Trophoblast cell (in vitro differentiated cells and primary cell): ENCODE measurements around the gene INSYN2B.

Experiments
- DNase-seq, 2 donors: peaks; one replicate each; pipeline ENCODE4 v3.0.0-alpha.2; 2016
- H2AFZ ChIP-seq: 2 replicates; pipeline ENCODE4 v1.6.1; 2013; ENCODE audit warnings: low read length, moderate library complexity, mild to moderate bottlenecking; ENCODE audit not compliant: insufficient read depth, poor library complexity
- H2AK5ac ChIP-seq: 2 replicates; pipeline ENCODE4 v1.6.1; 2013; ENCODE audit warnings: mild to moderate bottlenecking, low read length
- H2BK120ac ChIP-seq: 2 replicates; pipeline ENCODE4 v1.6.1; 2013; ENCODE audit warnings: low read length, mild to moderate bottlenecking, moderate library complexity; ENCODE audit not compliant: insufficient read depth, poor library complexity
- H2BK12ac ChIP-seq: 2 replicates; pipeline ENCODE4 v1.6.1; 2013; ENCODE audit warnings: mild to moderate bottlenecking, low read length, moderate library complexity
- H2BK5ac ChIP-seq: 2 replicates; pipeline ENCODE4 v1.6.1; 2013; ENCODE audit warnings: low read length, low read depth, moderate library complexity, mild to moderate bottlenecking; ENCODE audit not compliant: poor library complexity
- H3K14ac ChIP-seq: 2 replicates; pipeline ENCODE4 v1.6.1; 2013; ENCODE audit warnings: mild to moderate bottlenecking, low read length
- H3K18ac ChIP-seq: 2 replicates; pipeline ENCODE4 v1.6.1; 2013; ENCODE audit warnings: mild to moderate bottlenecking, low read length
- H3K23ac ChIP-seq: 2 replicates; pipeline ENCODE4 v1.6.1; 2013; ENCODE audit warnings: low read length
- H3K27ac ChIP-seq: 2 replicates; pipeline ENCODE4 v1.5.1; 2013; ENCODE audit warnings: low read depth, mild to moderate bottlenecking, inconsistent platforms, low read length, moderate library complexity
- H3K27me3 ChIP-seq: 2 replicates; pipeline ENCODE4 v1.6.1; 2013; ENCODE audit warnings: inconsistent platforms, mild to moderate bottlenecking, low read length, moderate library complexity; ENCODE audit not compliant: insufficient read depth
- H3K36me3 ChIP-seq, 2 experiments: 1 replicate in 1 of 2; 2 replicates in 1 of 2; pipeline ENCODE4 v1.6.1; 2013; ENCODE audit warnings: low read length in 2 of 2, mild to moderate bottlenecking in 2 of 2, moderate library complexity in 1 of 2; ENCODE audit not compliant: insufficient read depth in 2 of 2, control insufficient read depth in 1 of 2
- H3K4ac ChIP-seq: 2 replicates; pipeline ENCODE4 v1.6.1; 2013; ENCODE audit warnings: low read depth, mild to moderate bottlenecking, low read length, moderate library complexity
- H3K4me1 ChIP-seq, 2 experiments: 1 replicate in 1 of 2; 2 replicates in 1 of 2; pipeline ENCODE4 v1.6.1; 2013; ENCODE audit warnings: low read length in 2 of 2, mild to moderate bottlenecking in 2 of 2, moderate library complexity in 1 of 2; ENCODE audit not compliant: insufficient read depth in 2 of 2, control insufficient read depth in 1 of 2
- H3K4me2 ChIP-seq: 2 replicates; pipeline ENCODE4 v1.6.1; 2013; ENCODE audit warnings: inconsistent platforms, mild to moderate bottlenecking, low read length, moderate library complexity
- H3K4me3 ChIP-seq: 2 replicates; pipeline ENCODE4 v1.5.1; 2013; ENCODE audit warnings: mild to moderate bottlenecking, low read depth, low read length, inconsistent platforms
- H3K79me1 ChIP-seq: one replicate; pipeline ENCODE4 v1.6.1; 2013; ENCODE audit warnings: low read length
- H3K79me2 ChIP-seq: 2 replicates; pipeline ENCODE4 v1.6.1; 2013; ENCODE audit warnings: low read length, mild to moderate bottlenecking; ENCODE audit not compliant: control insufficient read depth, insufficient read depth, poor library complexity
- H3K9ac ChIP-seq: 2 replicates; pipeline ENCODE4 v1.6.1; 2013; ENCODE audit warnings: mild to moderate bottlenecking, low read length
- H3K9me3 ChIP-seq: 2 replicates; pipeline ENCODE4 v1.6.1; 2013; ENCODE audit warnings: low read depth, mild to moderate bottlenecking, control low read depth, inconsistent platforms, low read length; ENCODE audit not compliant: insufficient read depth
- H4K12ac ChIP-seq: 2 replicates; pipeline ENCODE4 v1.6.1; 2013; ENCODE audit warnings: low read depth, mild to moderate bottlenecking, low read length, moderate library complexity
- H4K8ac ChIP-seq: 2 replicates; pipeline ENCODE4 v1.6.1; 2013; ENCODE audit warnings: low read depth, mild to moderate bottlenecking, low read length, moderate library complexity
- H4K91ac ChIP-seq: one replicate; pipeline ENCODE4 v1.6.1; 2013; ENCODE audit warnings: low read depth, mild to moderate bottlenecking, low read length, moderate library complexity
- WGBS: extraction: QIAGEN DNeasy Blood & Tissue Kit; methylation state at CpG from one replicate; pipeline ENCODE4 v1.1.7; 2013; ENCODE audit warnings: missing lambda C conversion rate; ENCODE audit not compliant: insufficient read length, insufficient coverage; ENCODE audit errors: extremely low coverage; 5-methylcytosine and 5-hydroxymethylcytosine counted together

The INSYN2B gene

DNA sequence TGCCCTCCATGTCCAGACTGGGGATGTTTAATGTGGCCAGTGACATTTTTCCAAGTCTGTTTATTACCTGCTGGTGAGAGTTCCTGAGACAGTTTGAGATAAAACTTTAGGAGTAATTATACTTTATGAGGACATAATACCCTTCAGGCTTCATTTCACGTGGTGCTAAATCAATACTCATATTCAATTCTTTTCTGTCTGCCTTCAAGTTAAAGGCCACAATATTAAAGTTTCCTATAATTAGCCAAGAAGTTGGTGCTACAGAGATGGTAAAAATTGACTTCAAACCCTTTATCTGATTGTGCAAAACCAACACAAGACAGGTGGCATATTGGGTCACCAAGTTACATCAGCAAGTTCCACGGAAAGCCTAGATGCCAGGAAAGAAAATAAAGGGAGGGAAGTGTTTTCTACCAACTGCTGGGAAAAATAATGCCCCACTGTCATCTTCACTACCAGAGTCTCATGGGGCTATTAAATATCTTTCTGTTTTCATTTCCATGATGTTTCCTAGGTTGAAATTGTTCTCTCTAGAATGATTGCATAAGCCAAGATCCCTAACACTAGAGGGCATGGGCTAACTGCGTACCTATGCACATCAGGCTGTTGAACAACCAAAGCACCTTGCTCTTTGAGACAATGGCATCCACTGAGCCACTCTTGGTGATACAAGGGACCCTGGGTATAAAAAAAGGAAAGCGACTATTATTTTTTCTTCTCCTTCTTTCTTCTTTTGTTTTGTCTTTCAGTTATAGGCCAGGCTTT is 68.7 kb downstream of the INSYN2B start:
- H3K79me1 ChIP-seq: no peaks in the 10 kb centered on the region
- no peaks in the 10 kb centered on the region for H3K9me3 ChIP-seq
- H3K4ac ChIP-seq: no peak overlapping the region
- H4K91ac ChIP-seq: no peak overlapping the region
- DNase-seq: no peak
- no peak overlapping the region for H4K12ac ChIP-seq
- H3K36me3 ChIP-seq: no peaks in the 10 kb centered on the region
- H2BK12ac ChIP-seq: no peak overlapping the region
- H2BK5ac ChIP-seq: no peak overlapping the region
- H3K23ac ChIP-seq: no peak overlapping the region
- no peak overlapping the region for H2AK5ac ChIP-seq
- no peak overlapping the region for H3K4me3 ChIP-seq
- no peak overlapping the region for H3K4me2 ChIP-seq
- H3K18ac ChIP-seq: no peak overlapping the region
- H3K14ac ChIP-seq: no peak overlapping the region
- H2BK120ac ChIP-seq: no peak overlapping the region
- no peaks in the 10 kb centered on the region for H3K27me3 ChIP-seq
- no peak overlapping the region for H2AFZ ChIP-seq
- H3K27ac ChIP-seq: no peak overlapping the region
- H3K79me2 ChIP-seq: no peaks in the 10 kb centered on the region
- H3K9ac ChIP-seq: no peak overlapping the region
- H4K8ac ChIP-seq: no peak overlapping the region
- H3K4me1 ChIP-seq: no peaks in the 10 kb centered on the region
- no CpG with 5 or more reads among the region's 4 CpGs for WGBS

GRCh38 chr5:169910393-169910792 is 69.9 kb downstream of the INSYN2B start:
- no peak overlapping the region for H3K23ac ChIP-seq
- no peaks in the 10 kb centered on the region for H3K36me3 ChIP-seq
- no peak overlapping the region for H4K12ac ChIP-seq
- no peak overlapping the region for H2BK120ac ChIP-seq
- no peak for DNase-seq
- no peak overlapping the region for H4K8ac ChIP-seq
- no peak overlapping the region for H3K4me3 ChIP-seq
- no peak overlapping the region for H2AFZ ChIP-seq
- H3K4me2 ChIP-seq: no peak overlapping the region
- no peak overlapping the region for H4K91ac ChIP-seq
- no peak overlapping the region for H3K9ac ChIP-seq
- H3K14ac ChIP-seq: no peak overlapping the region
- no peaks in the 10 kb centered on the region for H3K27me3 ChIP-seq
- H2BK5ac ChIP-seq: no peak overlapping the region
- no peak overlapping the region for H3K18ac ChIP-seq
- H2AK5ac ChIP-seq: no peak overlapping the region
- H3K79me2 ChIP-seq: no peaks in the 10 kb centered on the region
- H3K9me3 ChIP-seq: no peaks in the 10 kb centered on the region
- no peak overlapping the region for H3K4ac ChIP-seq
- no peak overlapping the region for H2BK12ac ChIP-seq
- no peaks in the 10 kb centered on the region for H3K4me1 ChIP-seq
- no peak overlapping the region for H3K27ac ChIP-seq
- H3K79me1 ChIP-seq: no peaks in the 10 kb centered on the region
- no CpG with 5 or more reads among the region's 5 CpGs for WGBS

DNA sequence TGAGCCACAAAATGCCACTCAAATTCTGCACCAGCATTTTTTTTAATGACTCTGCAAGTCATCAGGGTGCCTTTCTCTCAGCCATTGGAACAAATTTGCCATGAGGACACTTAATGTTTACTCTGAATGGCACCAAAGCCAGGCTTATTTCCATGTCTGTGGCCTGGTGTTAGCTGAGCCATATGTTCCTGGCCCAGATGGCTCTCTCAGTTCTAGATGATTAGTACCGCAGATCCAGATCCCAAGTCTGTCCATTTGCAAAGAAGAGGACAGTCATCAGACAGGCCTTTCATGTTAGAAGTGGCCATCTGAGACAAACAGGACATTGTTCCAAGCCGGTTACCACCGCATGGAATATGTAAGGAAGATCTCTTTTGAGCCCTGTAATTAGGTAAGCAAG is 70.3 kb downstream of the INSYN2B start:
- Histone ChIP-seq H3K9ac (no peak overlapping the region), H4K8ac (no peak overlapping the region), H3K27ac (no peak overlapping the region), H3K4me2 (no peak overlapping the region), H2BK120ac (no peak overlapping the region), H3K4me3 (no peak overlapping the region), H4K91ac (no peak overlapping the region), H3K79me2 (no peaks in the 10 kb centered on the region), H3K79me1 (no peaks in the 10 kb centered on the region), H2AK5ac (no peak overlapping the region), H2AFZ (no peak overlapping the region), H3K36me3 (no peaks in the 10 kb centered on the region), H4K12ac (no peak overlapping the region), H2BK12ac (no peak overlapping the region), H3K14ac (no peak overlapping the region), H3K9me3 (no peaks in the 10 kb centered on the region), H3K18ac (no peak overlapping the region), H3K23ac (no peak overlapping the region), H3K4ac (no peak overlapping the region), H2BK5ac (no peak overlapping the region), H3K4me1 (no peaks in the 10 kb centered on the region), H3K27me3 (no peaks in the 10 kb centered on the region)
- no CpG with 5 or more reads among the region's 3 CpGs for WGBS
- DNase-seq: no peak

GRCh38 chr5:169908864-169909263 is 71.4 kb downstream of the INSYN2B start:
- Histone ChIP-seq H2AK5ac (no peak overlapping the region), H3K18ac (no peak overlapping the region), H3K23ac (no peak overlapping the region), H2AFZ (no peak overlapping the region), H3K27ac (no peak overlapping the region), H3K79me1 (no peaks in the 10 kb centered on the region), H3K4me1 (no peaks in the 10 kb centered on the region), H4K12ac (no peak overlapping the region), H4K91ac (no peak overlapping the region), H3K14ac (no peak overlapping the region), H3K9me3 (no peaks in the 10 kb centered on the region), H2BK120ac (no peak overlapping the region), H3K4ac (no peak overlapping the region), H3K36me3 (no peaks in the 10 kb centered on the region), H2BK12ac (no peak overlapping the region), H3K9ac (no peak overlapping the region), H4K8ac (no peak overlapping the region), H2BK5ac (no peak overlapping the region), H3K79me2 (no peaks in the 10 kb centered on the region), H3K4me2 (no peak overlapping the region), H3K27me3 (no peaks in the 10 kb centered on the region), H3K4me3 (no peak overlapping the region)
- WGBS: no CpG with 5 or more reads among the region's 1 CpG
- DNase-seq: no peak
